Measurements from ENCODE around the gene EGFR. TPM values are rescaled to one million over a fixed set of nuclear protein-coding genes. Genes with fewer than 3 reads are reported as not detected.
A peak's percentile ranks its signal among the peaks of the same experiment; 100 is the strongest.

The EGFR gene
- total RNA-seq, 2 donors from 2014 or later = 66.8 to 85.6 TPM

- ATAC-seq (no peak), DNase-seq (no peak)
- intact Hi-C loops (cut with DNase I, micrococcal nuclease) = no loop called here
Measured at GRCh38 chr7:55206235-55207029, 187.6 kb downstream of the EGFR start.

- DNase-seq (no peak), ATAC-seq (no peak)
- intact Hi-C loops (cut with DNase I, micrococcal nuclease) = no loop called here
Measured at GRCh38 chr7:55207436-55208125, 188.8 kb downstream of the EGFR start.

DNA sequence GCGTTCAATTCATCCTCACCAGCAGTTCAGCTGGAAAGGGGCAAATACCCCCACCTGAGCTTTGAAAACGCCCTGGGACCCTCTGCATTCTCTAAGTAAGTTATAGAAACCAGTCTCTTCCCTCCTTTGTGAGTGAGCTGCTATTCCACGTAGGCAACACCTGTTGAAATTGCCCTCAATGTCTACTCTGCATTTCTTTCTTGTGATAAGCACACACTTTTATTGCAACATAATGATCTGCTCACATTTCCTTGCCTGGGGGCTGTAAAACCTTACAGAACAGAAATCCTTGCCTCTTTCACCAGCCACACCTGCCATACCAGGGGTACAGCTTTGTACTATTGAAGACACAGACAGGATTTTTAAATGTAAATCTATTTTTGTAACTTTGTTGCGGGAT, 190.5 kb downstream of the EGFR start:
- no peak for DNase-seq
- ATAC-seq = peak; percentile 92
- intact Hi-C loops (cut with DNase I, micrococcal nuclease) = no loop called here

DNA sequence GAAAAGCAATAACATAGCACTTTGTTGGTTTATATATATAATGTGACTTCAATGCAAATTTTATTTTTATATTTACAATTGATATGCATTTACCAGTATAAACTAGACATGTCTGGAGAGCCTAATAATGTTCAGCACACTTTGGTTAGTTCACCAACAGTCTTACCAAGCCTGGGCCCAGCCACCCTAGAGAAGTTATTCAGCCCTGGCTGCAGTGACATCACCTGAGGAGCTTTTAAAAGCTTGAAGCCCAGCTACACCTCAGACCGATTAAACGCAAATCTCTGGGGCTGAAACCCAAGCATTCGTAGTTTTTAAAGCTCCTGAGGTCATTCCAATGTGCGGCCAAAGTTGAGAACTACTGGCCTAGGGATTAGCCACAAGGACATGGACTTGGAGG, 191.4 kb downstream of the EGFR start:
- DNase-seq (no peak), ATAC-seq (no peak)
- intact Hi-C loops (cut with DNase I, micrococcal nuclease) = no loop called here

DNA sequence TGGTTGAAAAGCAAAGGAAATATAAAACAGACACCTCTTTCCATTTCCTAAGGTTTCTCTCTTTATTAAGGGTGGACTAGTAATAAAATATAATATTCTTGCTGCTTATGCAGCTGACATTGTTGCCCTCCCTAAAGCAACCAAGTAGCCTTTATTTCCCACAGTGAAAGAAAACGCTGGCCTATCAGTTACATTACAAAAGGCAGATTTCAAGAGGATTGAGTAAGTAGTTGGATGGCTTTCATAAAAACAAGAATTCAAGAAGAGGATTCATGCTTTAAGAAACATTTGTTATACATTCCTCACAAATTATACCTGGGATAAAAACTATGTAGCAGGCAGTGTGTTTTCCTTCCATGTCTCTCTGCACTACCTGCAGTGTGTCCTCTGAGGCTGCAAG, 191.9 kb downstream of the EGFR start:
- ATAC-seq (no peak), DNase-seq (no peak)
- intact Hi-C loops (cut with DNase I, micrococcal nuclease) = no loop called here

DNA sequence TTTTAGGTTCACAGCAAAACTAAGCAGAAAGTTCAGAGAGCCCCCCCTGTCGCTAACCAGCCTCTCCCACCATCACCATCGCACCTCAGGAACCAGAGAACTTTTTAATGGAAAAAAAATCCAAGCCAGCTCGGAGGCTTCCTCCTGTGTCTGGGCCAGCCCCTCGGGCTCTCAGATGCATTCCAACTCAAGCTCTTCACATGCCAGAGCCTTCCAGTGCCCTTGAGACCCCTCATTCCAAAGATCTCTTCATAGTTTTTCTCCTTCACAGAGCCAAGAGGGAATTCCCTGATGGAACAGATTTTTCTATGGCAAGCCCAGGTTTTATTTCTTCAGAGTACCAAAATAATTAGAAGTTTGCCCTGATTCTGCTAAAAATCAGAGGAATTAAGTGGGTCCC, 192.9 kb downstream of the EGFR start:
- intact Hi-C loops (cut with DNase I, micrococcal nuclease) = no loop called here
- DNase-seq (no peak), ATAC-seq (no peak)

- ATAC-seq (no peak), DNase-seq (no peak)
- intact Hi-C loops (cut with DNase I, micrococcal nuclease) = no loop called here
Measured at GRCh38 chr7:55212176-55212575, 193.4 kb downstream of the EGFR start.

- no peak for DNase-seq
- intact Hi-C loops (cut with DNase I, micrococcal nuclease) = no loop called here
- ATAC-seq = peak; percentile 30
Measured at GRCh38 chr7:55212838-55213237, 194.0 kb downstream of the EGFR start.

- intact Hi-C loops (cut with DNase I, micrococcal nuclease) = no loop called here
- ATAC-seq = no peak
- DNase-seq = no peak
Measured at GRCh38 chr7:55214707-55215106, 195.9 kb downstream of the EGFR start.

- intact Hi-C loops (cut with DNase I, micrococcal nuclease) = no loop called here
- ATAC-seq (no peak), DNase-seq (no peak)
Measured at GRCh38 chr7:55223023-55223422, 204.2 kb downstream of the EGFR start.

DNA sequence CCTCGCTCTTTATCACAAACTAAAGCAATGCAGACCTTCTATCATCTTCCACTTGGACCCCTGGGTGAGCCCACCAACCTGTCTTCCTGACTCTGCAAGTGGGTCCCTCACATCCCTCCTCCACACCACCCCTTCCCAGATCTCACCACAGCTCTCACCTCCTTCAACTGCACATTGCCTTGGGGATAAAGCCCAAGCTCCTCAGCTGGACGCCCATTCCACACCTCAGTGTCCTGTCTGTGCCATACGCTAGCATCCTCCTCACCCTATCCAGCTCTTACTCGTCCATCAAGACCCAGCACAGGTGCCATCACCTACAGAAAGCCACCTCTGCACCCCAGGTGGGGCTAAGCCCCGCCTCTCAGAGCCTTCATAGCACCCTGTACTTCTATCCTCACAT, 205.3 kb downstream of the EGFR start:
- DNase-seq (no peak), ATAC-seq (no peak)
- intact Hi-C loops (cut with DNase I, micrococcal nuclease) = no loop called here

GRCh38 chr7:55224810-55225209, 206.0 kb downstream of the EGFR start:
- intact Hi-C loops (cut with DNase I, micrococcal nuclease) = no loop called here
- ATAC-seq (no peak), DNase-seq (no peak)

- ATAC-seq (no peak), DNase-seq (no peak)
- intact Hi-C loops (cut with DNase I, micrococcal nuclease) = no loop called here
Measured at GRCh38 chr7:55230014-55230413, 211.2 kb downstream of the EGFR start.

DNA sequence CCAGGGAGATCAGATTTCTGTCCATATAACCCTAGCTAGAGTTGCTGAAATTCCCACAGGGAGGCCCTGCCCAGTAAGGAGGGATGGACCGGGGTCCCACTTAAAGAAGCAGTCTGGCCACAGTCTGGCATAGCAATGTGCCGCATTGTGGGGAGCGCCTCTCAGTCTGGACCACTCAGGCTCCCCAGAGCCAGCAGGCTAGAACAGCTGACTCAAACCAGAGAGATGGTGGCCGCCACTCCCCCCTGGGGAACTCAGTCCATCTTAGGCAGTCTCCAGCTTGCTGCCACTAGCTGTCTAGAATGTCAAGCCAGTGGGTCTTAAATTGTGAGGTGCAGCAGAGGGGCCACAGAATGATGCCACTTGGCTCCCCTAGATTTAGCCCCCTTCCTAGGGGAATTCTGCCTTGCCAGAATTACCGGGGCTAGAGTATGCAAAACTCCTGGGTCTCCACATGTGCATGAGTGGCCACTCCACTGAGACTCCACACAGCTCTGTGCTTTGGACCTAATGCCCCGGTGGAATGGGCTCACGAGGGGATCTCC, 213.0 kb downstream of the EGFR start:
- DNase-seq (no peak), ATAC-seq (no peak)
- intact Hi-C loops (cut with DNase I, micrococcal nuclease) = no loop called here

DNA sequence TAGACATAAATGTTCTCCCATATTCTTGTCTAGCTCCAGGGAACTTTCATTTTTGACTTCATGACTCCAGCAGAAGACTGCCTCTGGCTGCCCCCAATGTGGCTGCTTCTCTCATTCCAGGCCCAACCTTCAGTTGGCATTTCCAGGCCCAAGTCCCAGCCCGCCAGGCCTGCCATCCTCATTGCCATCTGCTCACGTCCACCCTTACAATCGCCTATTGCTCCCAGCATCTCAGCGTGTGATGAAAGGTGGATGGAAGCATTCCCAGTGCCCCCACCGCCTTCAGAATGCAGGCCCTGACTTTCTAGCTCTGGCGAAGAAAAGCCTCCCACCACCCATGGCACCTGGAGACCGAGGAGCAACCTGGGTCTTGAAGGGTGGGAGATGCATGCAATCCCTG, 214.2 kb downstream of the EGFR start:
- ATAC-seq (no peak), DNase-seq (no peak)
- intact Hi-C loops (cut with DNase I, micrococcal nuclease) = no loop called here

GRCh38 chr7:55234408-55234807, 215.6 kb downstream of the EGFR start:
- ATAC-seq (no peak), DNase-seq (no peak)
- intact Hi-C loops (cut with DNase I, micrococcal nuclease) = no loop called here

GRCh38 chr7:55235115-55235514, 216.3 kb downstream of the EGFR start:
- no peak for ATAC-seq
- intact Hi-C loops (cut with DNase I, micrococcal nuclease) = no loop called here
- no peak for DNase-seq

DNA sequence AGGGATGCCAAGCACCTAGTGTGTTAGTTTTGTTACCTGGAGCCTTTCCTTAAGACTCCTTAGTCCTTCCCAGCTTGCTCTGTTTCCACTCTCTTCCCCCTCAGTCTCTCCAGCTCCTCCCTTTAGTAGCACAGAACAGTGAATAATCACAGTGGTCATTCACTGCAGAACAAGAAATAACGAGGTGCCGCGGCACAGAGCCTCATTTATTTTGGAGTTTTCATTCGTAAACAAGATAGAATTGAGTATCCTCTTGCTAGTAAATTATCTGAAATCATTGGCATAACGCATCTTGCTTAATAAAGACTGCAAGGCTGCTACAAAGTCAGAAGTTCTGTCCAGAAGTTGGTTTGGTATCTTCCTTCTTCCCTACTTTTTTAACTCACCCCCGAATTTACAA, 217.0 kb downstream of the EGFR start:
- DNase-seq = no peak
- intact Hi-C loops (cut with DNase I, micrococcal nuclease) = no loop called here
- no peak for ATAC-seq

DNA sequence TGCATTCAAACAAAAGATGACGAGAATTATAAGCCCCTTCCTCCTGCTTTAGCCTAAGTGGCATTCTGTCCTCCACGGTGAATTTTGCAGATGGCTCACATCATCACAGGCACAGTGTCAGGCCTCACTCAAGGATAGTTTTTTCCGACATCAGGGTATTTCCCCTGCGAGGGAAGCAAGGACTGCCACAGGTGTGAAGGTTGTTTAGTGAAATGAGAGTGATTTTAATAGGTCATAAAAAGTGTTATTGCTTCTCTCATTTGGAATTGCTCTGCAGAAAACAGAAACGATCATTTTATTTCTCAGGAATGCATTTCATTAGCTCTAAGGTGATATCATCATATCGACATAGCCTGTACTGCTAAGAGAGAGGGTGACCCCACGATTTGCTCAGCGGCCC, 217.7 kb downstream of the EGFR start:
- DNase-seq (no peak), ATAC-seq (peak; percentile 96)
- intact Hi-C loops (cut with DNase I, micrococcal nuclease) = no loop called here

DNA sequence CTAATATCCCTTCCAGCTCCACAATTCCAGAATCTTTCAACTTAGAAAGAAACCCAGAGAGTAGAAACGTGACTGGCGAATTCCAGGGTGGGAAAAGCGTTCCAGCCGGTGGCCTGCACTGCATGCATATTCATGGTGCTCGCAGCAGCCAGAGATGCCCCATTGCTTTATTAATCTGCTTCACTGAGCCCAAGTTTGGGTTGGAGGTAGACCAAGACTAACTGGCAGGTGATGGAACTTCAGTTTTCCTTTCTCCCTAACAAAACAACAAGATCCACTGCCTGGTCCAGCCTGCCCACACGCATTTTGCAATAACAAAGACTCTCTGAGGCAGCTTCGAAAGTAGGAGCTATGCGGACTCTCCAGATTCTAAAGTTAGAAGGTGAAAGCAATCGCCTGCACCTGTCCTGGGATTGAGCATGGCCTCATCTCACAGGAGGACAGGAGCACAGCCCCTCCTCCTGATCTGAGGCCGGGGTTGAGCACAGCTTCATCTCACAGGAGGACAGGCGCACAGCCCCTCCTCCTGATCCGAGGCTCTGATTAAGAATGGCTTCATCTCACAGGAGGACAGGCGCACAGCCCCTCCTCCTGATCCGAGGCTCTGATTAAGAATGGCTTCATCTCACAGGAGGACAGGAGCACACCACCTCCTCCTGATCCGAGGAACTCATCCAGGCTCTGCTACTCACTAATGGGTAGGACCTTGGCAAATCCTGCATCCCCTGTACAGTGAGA, 218.5 kb downstream of the EGFR start:
- ATAC-seq (no peak), DNase-seq (no peak)
- intact Hi-C loops (cut with DNase I, micrococcal nuclease) = no loop called here
